ENCODE data around the gene WNT9A. TPM values are rescaled to one million over a fixed set of nuclear protein-coding genes. Genes with fewer than 3 reads are reported as not detected.

Gene WNT9A
- total RNA-seq, 2 donors from 2014 or later: 1.4 to 2.0 TPM

DNA sequence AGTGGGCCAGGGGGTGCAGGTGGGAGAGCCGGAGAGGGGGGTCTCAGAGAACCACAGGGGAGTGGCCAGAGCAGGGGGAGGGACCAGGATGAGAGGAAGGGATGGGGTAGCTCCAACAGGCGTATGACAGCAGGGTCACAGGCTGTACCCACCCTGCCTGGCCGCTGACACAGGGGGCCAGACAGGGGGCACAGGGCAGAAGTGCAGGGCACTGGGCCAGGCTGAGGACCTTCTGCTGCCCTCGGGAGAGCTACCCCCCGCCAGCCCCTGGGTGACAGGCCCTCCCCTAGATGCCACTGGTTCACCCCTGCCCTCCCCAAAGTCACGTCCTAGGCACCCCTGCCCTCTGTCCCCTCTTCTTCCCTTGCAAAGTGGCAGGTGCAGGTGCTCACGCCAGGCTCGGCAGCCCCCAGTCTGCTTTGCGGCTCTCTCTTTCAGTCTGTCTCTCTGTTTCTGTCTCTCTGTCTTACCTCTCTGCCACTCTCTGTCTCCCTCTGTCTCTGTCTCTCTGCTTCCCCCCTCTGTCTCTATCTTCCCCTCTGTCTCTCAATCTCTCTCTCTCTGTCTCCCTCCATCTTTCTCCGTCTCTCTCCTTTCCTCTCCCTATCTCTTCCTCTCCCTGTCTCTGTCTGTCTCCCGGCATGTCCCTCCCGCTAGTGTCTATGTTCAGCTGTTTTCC lies 48.5 kb downstream of the WNT9A start:
- H3K27ac ChIP-seq: no peak overlapping the region
- no peaks in the 10 kb centered on the region for H3K4me1 ChIP-seq (replicated peaks)
- intact Hi-C loops (cut with DNase I): no loop called here
- H3K4me3 ChIP-seq: no peak overlapping the region
- no peaks in the 10 kb centered on the region for H3K9me3 ChIP-seq
- no peaks in the 10 kb centered on the region for H3K27me3 ChIP-seq (replicated peaks; ENCODE audit: insufficient read depth)
- H3K36me3 ChIP-seq: no peaks in the 10 kb centered on the region
- 81% methylated on average over 12 of the region's 12 CpGs for WGBS
- DNase-seq (ENCODE audit: low spot score): no peak
- TF ChIP-seq, protein P1, sequence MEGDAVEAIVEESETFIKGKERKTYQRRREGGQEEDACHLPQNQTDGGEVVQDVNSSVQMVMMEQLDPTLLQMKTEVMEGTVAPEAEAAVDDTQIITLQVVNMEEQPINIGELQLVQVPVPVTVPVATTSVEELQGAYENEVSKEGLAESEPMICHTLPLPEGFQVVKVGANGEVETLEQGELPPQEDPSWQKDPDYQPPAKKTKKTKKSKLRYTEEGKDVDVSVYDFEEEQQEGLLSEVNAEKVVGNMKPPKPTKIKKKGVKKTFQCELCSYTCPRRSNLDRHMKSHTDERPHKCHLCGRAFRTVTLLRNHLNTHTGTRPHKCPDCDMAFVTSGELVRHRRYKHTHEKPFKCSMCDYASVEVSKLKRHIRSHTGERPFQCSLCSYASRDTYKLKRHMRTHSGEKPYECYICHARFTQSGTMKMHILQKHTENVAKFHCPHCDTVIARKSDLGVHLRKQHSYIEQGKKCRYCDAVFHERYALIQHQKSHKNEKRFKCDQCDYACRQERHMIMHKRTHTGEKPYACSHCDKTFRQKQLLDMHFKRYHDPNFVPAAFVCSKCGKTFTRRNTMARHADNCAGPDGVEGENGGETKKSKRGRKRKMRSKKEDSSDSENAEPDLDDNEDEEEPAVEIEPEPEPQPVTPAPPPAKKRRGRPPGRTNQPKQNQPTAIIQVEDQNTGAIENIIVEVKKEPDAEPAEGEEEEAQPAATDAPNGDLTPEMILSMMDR (IDR thresholded peaks at IDR 0.05): no peak
- TF ChIP-seq POLR2A (IDR thresholded peaks at IDR 0.05): no peak
- TF ChIP-seq POLR2AphosphoS5 (IDR thresholded peaks at IDR 0.05): no peak

DNA sequence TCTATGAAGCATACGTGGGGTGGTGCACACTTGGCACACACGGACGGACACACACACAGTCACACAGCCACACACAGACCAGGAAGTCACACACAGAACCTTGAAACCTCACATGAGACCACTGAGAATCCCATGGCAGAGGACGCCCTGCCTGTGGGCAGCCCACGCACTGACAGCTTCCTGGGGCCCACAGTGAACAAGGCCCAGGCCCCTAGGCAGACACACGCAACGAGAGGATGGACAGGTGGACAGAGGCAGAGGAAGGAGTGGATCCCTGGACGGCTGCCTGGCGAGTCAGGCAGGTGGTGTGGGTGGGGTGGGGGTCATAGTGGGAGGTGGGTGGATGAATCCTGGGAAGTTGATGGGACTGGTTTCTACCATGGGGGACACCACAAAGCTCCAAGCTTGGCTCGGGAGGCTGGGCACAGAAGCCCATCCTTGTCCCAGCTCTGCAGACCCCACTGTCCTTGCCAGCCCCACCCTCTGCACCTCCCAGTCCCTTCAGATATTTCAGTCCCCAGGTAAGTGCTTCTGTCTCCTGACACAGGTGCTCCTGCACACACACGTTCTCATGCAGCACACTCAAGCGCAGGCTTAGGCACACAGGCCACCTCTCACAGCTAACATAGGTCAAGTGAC lies 49.1 kb downstream of the WNT9A start:
- Histone ChIP-seq H3K9me3 (no peaks in the 10 kb centered on the region), H3K27me3 (replicated peaks; ENCODE audit: insufficient read depth) (no peaks in the 10 kb centered on the region), H3K4me1 (replicated peaks) (no peaks in the 10 kb centered on the region), H3K4me3 (no peak overlapping the region), H3K27ac (no peak overlapping the region), H3K36me3 (no peaks in the 10 kb centered on the region)
- intact Hi-C loops (cut with DNase I): no loop called here
- TF ChIP-seq POLR2A (IDR thresholded peaks at IDR 0.05): no peak
- no peak for TF ChIP-seq POLR2AphosphoS5 (IDR thresholded peaks at IDR 0.05)
- TF ChIP-seq, protein P1 (IDR thresholded peaks at IDR 0.05): no peak
- 76% methylated on average over 12 of the region's 12 CpGs for WGBS
- no peak for DNase-seq (ENCODE audit: low spot score)

DNA sequence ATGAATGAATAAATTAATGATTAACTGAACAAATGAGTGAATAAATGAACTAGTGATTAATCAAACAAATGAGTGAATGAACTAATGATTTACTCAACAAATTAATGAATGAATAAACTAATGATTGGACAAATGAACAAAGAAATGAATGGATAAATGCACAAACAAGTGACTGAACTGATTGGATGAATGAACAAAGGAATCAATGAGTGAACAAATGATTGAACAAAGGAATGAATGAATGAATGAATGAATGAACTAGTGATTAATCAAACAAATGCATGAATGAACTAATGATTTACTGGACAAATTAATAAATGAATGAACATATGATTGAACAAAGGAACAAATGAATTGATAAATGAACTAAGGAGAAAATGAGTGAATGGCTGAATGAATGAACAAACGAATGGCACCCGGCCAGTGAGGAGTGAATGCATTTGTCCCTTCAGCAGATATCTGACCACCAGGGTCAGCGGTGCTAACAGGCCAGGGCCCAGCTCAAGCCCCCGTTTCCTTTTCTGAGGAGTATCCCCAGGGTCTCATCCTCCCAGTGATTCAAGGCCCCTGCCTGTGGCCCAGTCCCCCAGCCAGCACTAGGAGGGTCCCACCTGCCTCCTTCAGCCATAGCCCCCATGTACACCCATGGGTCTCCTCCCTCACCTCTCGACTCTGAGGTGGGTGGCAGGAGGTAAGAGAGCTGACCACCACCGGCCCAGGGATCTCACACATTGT lies 49.9 kb downstream of the WNT9A start:
- H3K36me3 ChIP-seq: no peaks in the 10 kb centered on the region
- H3K4me3 ChIP-seq: no peak overlapping the region
- H3K27me3 ChIP-seq (replicated peaks; ENCODE audit: insufficient read depth): no peaks in the 10 kb centered on the region
- intact Hi-C loops (cut with DNase I): no loop called here
- no peak for DNase-seq (ENCODE audit: low spot score)
- TF ChIP-seq POLR2A (IDR thresholded peaks at IDR 0.05): no peak
- 91% methylated on average over 6 of the region's 6 CpGs for WGBS
- H3K27ac ChIP-seq: no peak overlapping the region
- H3K9me3 ChIP-seq: no peaks in the 10 kb centered on the region
- H3K4me1 ChIP-seq (replicated peaks): no peaks in the 10 kb centered on the region

DNA sequence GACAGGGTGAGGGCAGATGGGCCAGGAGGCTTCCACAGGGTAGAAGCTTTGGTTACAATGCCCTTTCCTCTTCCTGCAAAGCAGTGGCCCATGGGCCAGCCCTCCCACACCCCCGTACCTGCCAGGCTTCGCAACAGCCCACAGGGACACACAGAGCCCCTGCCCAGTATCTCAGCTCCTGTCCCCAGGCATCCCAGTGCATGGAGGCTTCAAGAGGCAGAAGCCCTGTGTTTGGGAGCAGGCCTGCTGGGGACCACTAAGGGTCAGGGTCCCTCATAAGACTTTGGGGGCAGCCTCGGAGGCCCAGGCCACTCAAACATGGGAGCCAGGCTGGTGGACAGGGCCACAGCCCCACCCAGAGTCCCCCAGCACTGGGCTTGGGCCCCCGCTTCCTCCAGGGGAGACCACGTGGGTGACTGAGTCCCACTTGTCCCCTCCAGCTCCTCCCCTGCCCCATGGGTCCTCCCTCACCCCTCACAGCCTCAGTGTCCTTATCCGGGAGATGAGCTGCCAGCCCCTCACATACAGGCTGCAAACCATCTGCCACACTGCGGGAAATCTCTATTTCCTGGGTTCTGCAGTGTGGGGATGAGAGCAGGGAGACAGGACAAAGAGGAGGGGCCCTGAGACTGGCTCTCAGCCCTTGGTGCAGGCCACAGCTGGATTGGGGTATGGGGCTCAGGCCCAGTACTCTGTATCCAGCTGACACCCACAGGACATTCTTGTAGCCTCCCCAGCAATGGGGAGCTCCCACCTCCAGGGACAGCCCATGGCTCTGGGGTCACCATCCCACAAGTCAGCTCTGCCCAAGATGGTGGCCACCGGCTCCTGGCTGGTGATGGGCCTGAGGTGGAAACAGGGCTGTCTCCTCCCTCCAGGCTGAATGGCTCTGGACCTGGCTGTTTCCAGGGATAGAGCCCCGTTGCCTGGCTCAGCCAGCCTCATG lies 50.7 kb downstream of the WNT9A start:
- Histone ChIP-seq H3K9me3 (no peaks in the 10 kb centered on the region), H3K4me1 (replicated peaks) (no peaks in the 10 kb centered on the region), H3K27ac (no peak overlapping the region), H3K36me3 (no peaks in the 10 kb centered on the region), H3K4me3 (no peak overlapping the region), H3K27me3 (replicated peaks; ENCODE audit: insufficient read depth) (no peaks in the 10 kb centered on the region)
- intact Hi-C loops (cut with DNase I): no loop called here
- DNase-seq (ENCODE audit: low spot score): no peak
- WGBS: 98% methylated on average over 9 of the region's 9 CpGs
- TF ChIP-seq, protein P1 (IDR thresholded peaks at IDR 0.05): no peak
- no peak for TF ChIP-seq POLR2A (IDR thresholded peaks at IDR 0.05)
- no peak for TF ChIP-seq POLR2AphosphoS5 (IDR thresholded peaks at IDR 0.05)
